Panc1 (cell line): ENCODE data around the gene CHST11.

Experiments
- TF ChIP-seq, protein P1 (sequence below): fragments of 450-650 bp; IDR thresholded peaks from 2 replicates; pipeline ENCODE4 v1.5.1; 2017; ENCODE audit warnings: mild to moderate bottlenecking
- TF ChIP-seq, protein P2 (sequence below), 2 experiments: IDR thresholded peaks; 2 replicates each; pipeline ENCODE4 v1.6.1; 2011 to 2012; ENCODE audit warnings: low read depth in 2 of 2, control low read depth in 1 of 2, low read length in 1 of 2, mild to moderate bottlenecking in 1 of 2, moderate library complexity in 1 of 2; ENCODE audit not compliant: insufficient read depth in 1 of 2

DNA sequence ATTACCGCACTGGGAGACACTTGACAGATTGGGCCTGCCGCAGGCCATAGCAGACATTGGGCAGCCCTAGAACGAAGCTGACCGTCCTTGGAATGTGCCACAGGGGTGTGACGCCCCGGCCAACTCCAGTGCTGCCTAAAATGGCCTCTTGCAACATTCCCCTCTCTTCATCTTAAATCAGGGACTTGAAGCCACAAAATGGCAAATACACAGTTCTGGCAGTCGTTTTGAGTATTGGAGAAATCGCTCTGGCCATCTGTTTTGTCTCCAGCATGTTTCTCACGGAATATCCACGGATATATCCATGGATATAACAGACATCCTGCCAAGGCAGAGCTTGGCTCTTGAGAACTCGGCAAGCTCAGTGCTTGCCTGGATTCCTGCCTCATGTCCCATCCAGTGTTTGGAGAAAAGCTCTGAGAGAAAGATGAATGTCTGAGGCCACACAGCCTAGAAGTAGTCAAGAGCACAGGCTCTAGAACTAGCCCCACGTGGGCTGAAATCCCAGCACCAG lies 158.4 kb downstream of the CHST11 start:
- TF ChIP-seq, protein P1, sequence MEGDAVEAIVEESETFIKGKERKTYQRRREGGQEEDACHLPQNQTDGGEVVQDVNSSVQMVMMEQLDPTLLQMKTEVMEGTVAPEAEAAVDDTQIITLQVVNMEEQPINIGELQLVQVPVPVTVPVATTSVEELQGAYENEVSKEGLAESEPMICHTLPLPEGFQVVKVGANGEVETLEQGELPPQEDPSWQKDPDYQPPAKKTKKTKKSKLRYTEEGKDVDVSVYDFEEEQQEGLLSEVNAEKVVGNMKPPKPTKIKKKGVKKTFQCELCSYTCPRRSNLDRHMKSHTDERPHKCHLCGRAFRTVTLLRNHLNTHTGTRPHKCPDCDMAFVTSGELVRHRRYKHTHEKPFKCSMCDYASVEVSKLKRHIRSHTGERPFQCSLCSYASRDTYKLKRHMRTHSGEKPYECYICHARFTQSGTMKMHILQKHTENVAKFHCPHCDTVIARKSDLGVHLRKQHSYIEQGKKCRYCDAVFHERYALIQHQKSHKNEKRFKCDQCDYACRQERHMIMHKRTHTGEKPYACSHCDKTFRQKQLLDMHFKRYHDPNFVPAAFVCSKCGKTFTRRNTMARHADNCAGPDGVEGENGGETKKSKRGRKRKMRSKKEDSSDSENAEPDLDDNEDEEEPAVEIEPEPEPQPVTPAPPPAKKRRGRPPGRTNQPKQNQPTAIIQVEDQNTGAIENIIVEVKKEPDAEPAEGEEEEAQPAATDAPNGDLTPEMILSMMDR: no peak
- TF ChIP-seq, protein P2, sequence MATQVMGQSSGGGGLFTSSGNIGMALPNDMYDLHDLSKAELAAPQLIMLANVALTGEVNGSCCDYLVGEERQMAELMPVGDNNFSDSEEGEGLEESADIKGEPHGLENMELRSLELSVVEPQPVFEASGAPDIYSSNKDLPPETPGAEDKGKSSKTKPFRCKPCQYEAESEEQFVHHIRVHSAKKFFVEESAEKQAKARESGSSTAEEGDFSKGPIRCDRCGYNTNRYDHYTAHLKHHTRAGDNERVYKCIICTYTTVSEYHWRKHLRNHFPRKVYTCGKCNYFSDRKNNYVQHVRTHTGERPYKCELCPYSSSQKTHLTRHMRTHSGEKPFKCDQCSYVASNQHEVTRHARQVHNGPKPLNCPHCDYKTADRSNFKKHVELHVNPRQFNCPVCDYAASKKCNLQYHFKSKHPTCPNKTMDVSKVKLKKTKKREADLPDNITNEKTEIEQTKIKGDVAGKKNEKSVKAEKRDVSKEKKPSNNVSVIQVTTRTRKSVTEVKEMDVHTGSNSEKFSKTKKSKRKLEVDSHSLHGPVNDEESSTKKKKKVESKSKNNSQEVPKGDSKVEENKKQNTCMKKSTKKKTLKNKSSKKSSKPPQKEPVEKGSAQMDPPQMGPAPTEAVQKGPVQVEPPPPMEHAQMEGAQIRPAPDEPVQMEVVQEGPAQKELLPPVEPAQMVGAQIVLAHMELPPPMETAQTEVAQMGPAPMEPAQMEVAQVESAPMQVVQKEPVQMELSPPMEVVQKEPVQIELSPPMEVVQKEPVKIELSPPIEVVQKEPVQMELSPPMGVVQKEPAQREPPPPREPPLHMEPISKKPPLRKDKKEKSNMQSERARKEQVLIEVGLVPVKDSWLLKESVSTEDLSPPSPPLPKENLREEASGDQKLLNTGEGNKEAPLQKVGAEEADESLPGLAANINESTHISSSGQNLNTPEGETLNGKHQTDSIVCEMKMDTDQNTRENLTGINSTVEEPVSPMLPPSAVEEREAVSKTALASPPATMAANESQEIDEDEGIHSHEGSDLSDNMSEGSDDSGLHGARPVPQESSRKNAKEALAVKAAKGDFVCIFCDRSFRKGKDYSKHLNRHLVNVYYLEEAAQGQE (IDR thresholded peaks at IDR 0.05; ENCODE audit: insufficient read depth in 1 of 2, low read depth in 2 of 2, low read length in 1 of 2): no peak
